ENCODE results near the gene PLEKHG2. TPM values are rescaled to one million over a fixed set of nuclear protein-coding genes. Genes with fewer than 3 reads are reported as not detected.

PLEKHG2 gene
- total RNA-seq, 1 experiment from 2014 or later: 29.0 TPM

GRCh38 chr19:39420769-39421168 is 8.3 kb downstream of the PLEKHG2 start:
- no peaks in the 10 kb centered on the region for H3K9me3 ChIP-seq (ENCODE audit: control insufficient read depth in 1 of 2, insufficient read depth in 1 of 2, low read depth in 1 of 2, low read length in 2 of 2)

GRCh38 chr19:39422020-39422419 is 9.6 kb downstream of the PLEKHG2 start:
- no TSS peak for BruUV-seq (replicated peaks)
- Histone ChIP-seq H3K9ac (ENCODE audit: low read length) (no peak overlapping the region), H3K36me3 (ENCODE audit: control insufficient read depth in 1 of 2, insufficient read depth in 2 of 2, low read length in 2 of 2) (0 out of 4 replicates have a peak, but pooled peaks cover 0 to 4% of the 10 kb centered on the region in 2 experiments), H3K79me2 (ENCODE audit: insufficient read depth, low read length) (no peaks in the 10 kb centered on the region), H3K27me3 (ENCODE audit: insufficient read depth, low read length) (no peaks in the 10 kb centered on the region), H3K27ac (ENCODE audit: low read depth, low read length) (no peak overlapping the region), H4K20me1 (ENCODE audit: insufficient read depth) (no peaks in the 10 kb centered on the region), H3K4me1 (ENCODE audit: control insufficient read depth in 1 of 2, insufficient read depth in 2 of 2, low read length in 2 of 2) (peaks cover 0 to 4% of the 10 kb centered on the region in 2 experiments; a peak in 2 of 4 replicates), H3K4me3 (replicated peaks in 1 of 2; ENCODE audit: low read depth in 1 of 2, low read length in 2 of 2) (no peak overlapping the region), H2AFZ (ENCODE audit: low read depth, low read length, poor library complexity, severe bottlenecking) (no peak overlapping the region), H3K9me3 (ENCODE audit: control insufficient read depth in 1 of 2, insufficient read depth in 1 of 2, low read depth in 1 of 2, low read length in 2 of 2) (no peaks in the 10 kb centered on the region), H3K4me2 (ENCODE audit: low read length) (no peak overlapping the region), H3K9me2 (ENCODE audit: insufficient read depth) (no peaks in the 10 kb centered on the region)
- ChIA-PET CTCF (no interaction called here), RAD21 (ENCODE audit: low non-redundant PET in 1 of 2, low total read pairs in 2 of 2, uncharacterized antibody in 2 of 2, unreplicated experiment in 2 of 2) (no interaction called here), POLR2A (interaction anchor here (3.4 kb wide), 1 partner anchor 14 kb away, joined by 17 read pairs; the partner anchor contains the start of gene RPS16)
- intact Hi-C loops (cut with micrococcal nuclease): no loop called here
- no peak for ATAC-seq
- DNase-seq (ENCODE audit: low read depth, low spot score): no peak
- TF ChIP-seq YY1 (IDR thresholded peaks at IDR 0.05; ENCODE audit: extremely low read depth, insufficient replicate concordance, low read depth, low read length) (no peak), MAX (IDR thresholded peaks at IDR 0.05) (no peak), POLR2AphosphoS5 (IDR thresholded peaks at IDR 0.05; ENCODE audit: low read depth, low read length) (no peak), SP1 (IDR thresholded peaks at IDR 0.05; ENCODE audit: low read depth) (no peak), REST (IDR thresholded peaks at IDR 0.05; ENCODE audit: low read depth) (no peak), EZH2phosphoT487 (IDR thresholded peaks at IDR 0.05; ENCODE audit: borderline replicate concordance) (no peak)

More at GRCh38 chr19:39420769-39421168, 8.3 kb downstream of the PLEKHG2 start:
- Histone ChIP-seq H3K4me1 (ENCODE audit: control insufficient read depth in 1 of 2, insufficient read depth in 2 of 2, low read length in 2 of 2) (peaks cover 0 to 4% of the 10 kb centered on the region in 2 experiments; a peak in 2 of 4 replicates), H3K4me2 (ENCODE audit: low read length) (no peak overlapping the region), H3K9ac (ENCODE audit: low read length) (no peak overlapping the region), H3K27me3 (ENCODE audit: insufficient read depth, low read length) (no peaks in the 10 kb centered on the region), H3K27ac (ENCODE audit: low read depth, low read length) (no peak overlapping the region), H3K79me2 (ENCODE audit: insufficient read depth, low read length) (no peaks in the 10 kb centered on the region), H4K20me1 (ENCODE audit: insufficient read depth) (no peaks in the 10 kb centered on the region), H2AFZ (ENCODE audit: low read depth, low read length, poor library complexity, severe bottlenecking) (no peak overlapping the region), H3K4me3 (replicated peaks in 1 of 2; ENCODE audit: low read depth in 1 of 2, low read length in 2 of 2) (no peak overlapping the region), H3K36me3 (ENCODE audit: control insufficient read depth in 1 of 2, insufficient read depth in 2 of 2, low read length in 2 of 2) (0 out of 4 replicates have a peak, but pooled peaks cover 0 to 4% of the 10 kb centered on the region in 2 experiments), H3K9me2 (ENCODE audit: insufficient read depth) (no peaks in the 10 kb centered on the region)
- ChIA-PET POLR2A (interaction anchor here (1.4 to 3.4 kb wide), 2 partner anchors 8 to 15 kb away, joined by 3 to 17 read pairs; partner anchors contain the start of gene RPS16), RAD21 (ENCODE audit: low non-redundant PET in 1 of 2, low total read pairs in 2 of 2, uncharacterized antibody in 2 of 2, unreplicated experiment in 2 of 2) (no interaction called here), CTCF (interaction anchor here (1.3 kb wide), 1 partner anchor 23 kb away, joined by 4 read pairs; no protein-coding TSS in a partner anchor)
- intact Hi-C loops (cut with micrococcal nuclease): no loop called here
- no TSS peak for BruUV-seq (replicated peaks)
- TF ChIP-seq EZH2phosphoT487 (IDR thresholded peaks at IDR 0.05; ENCODE audit: borderline replicate concordance) (no peak), SRF (IDR thresholded peaks at IDR 0.05; ENCODE audit: low read depth) (no peak), ATF3 (IDR thresholded peaks at IDR 0.05) (no peak), EZH2 (IDR thresholded peaks at IDR 0.05) (no peak), TCF7L2 (IDR thresholded peaks at IDR 0.05; ENCODE audit: borderline replicate concordance, extremely low read depth, insufficient read depth, insufficient read length) (no peak), JUND (IDR thresholded peaks at IDR 0.05) (no peak), MAX (IDR thresholded peaks at IDR 0.05) (no peak), POLR2A (IDR thresholded peaks at IDR 0.05; ENCODE audit: borderline replicate concordance, extremely low read depth, insufficient read depth, insufficient read length) (no peak), SP1 (IDR thresholded peaks at IDR 0.05; ENCODE audit: low read depth) (no peak), CBX3 (IDR thresholded peaks at IDR 0.05; ENCODE audit: low read depth) (no peak), YY1 (IDR thresholded peaks at IDR 0.05; ENCODE audit: extremely low read depth, insufficient replicate concordance, low read depth, low read length) (no peak)
- no peak for DNase-seq (ENCODE audit: low read depth, low spot score)
- ATAC-seq: no peak
